Measurements from ENCODE around the gene SPAAR.

DNA sequence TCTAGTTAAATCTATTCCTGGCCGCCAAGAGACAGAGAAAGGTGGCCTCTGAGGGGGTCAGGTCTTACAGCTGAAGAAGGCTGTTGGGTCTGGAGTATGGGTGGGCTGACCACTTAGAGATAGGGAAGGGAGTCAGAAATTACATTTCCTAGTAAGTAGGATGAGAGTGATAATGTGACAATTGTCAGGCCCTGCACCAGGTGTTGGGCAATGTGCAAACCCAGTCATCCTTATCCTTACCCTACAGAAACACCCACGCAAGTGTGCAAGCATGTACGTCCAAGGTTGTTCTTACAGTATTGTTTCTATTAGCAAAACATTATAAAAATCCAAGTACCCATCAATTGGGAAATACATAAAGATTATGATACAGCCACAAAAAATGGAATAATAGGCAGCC lies 9.5 kb downstream of the SPAAR start:
- TF ChIP-seq CTCF (conservative IDR thresholded peaks at IDR 0.05) (no peak), EZH2 (IDR thresholded peaks at IDR 0.05; ENCODE audit: low read depth) (no peak)
